ENCODE data around the gene RNF220. TPM values are rescaled to one million over a fixed set of nuclear protein-coding genes. Genes with fewer than 3 reads are reported as not detected.

The RNF220 gene
- total and polyA plus RNA-seq, 2 experiments from 2014 or later, result 47.4 to 123 TPM

DNA sequence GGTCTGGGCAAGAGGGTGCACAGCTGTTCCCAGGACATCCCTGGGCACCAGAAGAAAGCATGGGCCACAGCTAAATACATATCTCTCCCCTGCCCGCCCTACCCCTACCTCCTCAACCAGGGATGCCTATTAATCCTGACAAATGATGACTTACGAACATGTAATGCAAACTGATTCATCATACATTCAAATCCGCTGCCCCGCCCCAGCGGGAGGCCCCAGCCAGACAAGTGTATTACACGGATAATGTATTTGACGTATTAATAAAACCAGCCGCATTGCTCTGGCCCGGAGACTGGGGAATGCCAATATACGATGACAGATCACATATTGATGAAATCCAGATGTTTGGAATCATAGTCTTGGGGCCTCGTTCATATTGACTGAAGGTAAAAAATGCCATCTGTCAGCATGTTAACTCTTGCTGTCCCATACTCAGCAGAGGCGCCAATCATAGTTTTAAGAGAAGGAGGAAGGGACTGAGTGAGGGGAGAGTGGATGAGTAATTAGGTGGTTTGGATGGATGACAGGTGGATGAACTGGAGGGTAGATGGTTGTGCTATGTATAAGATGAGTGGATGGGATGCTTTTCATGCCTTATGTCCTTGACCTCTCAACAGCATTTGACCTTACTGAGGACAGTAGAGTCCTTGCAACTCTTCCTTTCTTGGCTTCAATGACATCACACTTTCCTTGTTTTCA, 201.0 kb downstream of the RNF220 start:
- Histone ChIP-seq H3K9me3 (ENCODE audit: low read depth) (no peaks in the 10 kb centered on the region), H3K9ac (no peak overlapping the region), H3K36me3 (ENCODE audit: low read depth) (no peaks in the 10 kb centered on the region), H3K27me3 (replicated peaks; ENCODE audit: insufficient read depth) (peaks cover 20% of the 10 kb centered on the region; the same call in 1 of the 2 replicates), H3K27ac (no peak overlapping the region), H3K4me2 (ENCODE audit: unreplicated experiment) (no peak overlapping the region), H3F3A (ENCODE audit: insufficient read depth) (no peaks in the 10 kb centered on the region; the same call in 1 of the 2 replicates), H2AFZ (no peak overlapping the region), H3K79me2 (ENCODE audit: insufficient read depth) (no peaks in the 10 kb centered on the region), H3K4me1 (ENCODE audit: insufficient read depth) (peaks cover 9% of the 10 kb centered on the region), H3K4me3 (no peak overlapping the region), H3K9me2 (ENCODE audit: insufficient read depth) (no peaks in the 10 kb centered on the region), H4K20me1 (ENCODE audit: insufficient read depth) (no peaks in the 10 kb centered on the region)
- TF ChIP-seq EZH2 (IDR thresholded peaks at IDR 0.05; ENCODE audit: insufficient read depth, poor library complexity, severe bottlenecking) (no peak), EZH2phosphoT487 (IDR thresholded peaks at IDR 0.05; ENCODE audit: insufficient read depth, low read depth) (no peak)
- in situ Hi-C loops (cut with MboI), result loop anchor here (5.0 kb wide), 1 partner anchor 46 kb away; no protein-coding TSS in a partner anchor
- 22 to 27% methylated on average over 12 of the region's 12 CpGs for WGBS, 2 experiments (ENCODE audit: low coverage in 1 of 2, low lambda C conversion rate in 2 of 2, missing lambda C conversion rate in 2 of 2)
- peak; percentile 65 for DNase-seq

- Histone ChIP-seq H3K4me3 (no peak overlapping the region), H3K9ac (no peak overlapping the region), H3K9me2 (ENCODE audit: insufficient read depth) (no peaks in the 10 kb centered on the region), H3K79me2 (ENCODE audit: insufficient read depth) (no peaks in the 10 kb centered on the region), H3K4me2 (ENCODE audit: unreplicated experiment) (no peak overlapping the region), H3K4me1 (ENCODE audit: insufficient read depth) (peaks cover 9% of the 10 kb centered on the region), H3K9me3 (ENCODE audit: low read depth) (no peaks in the 10 kb centered on the region), H3K27ac (no peak overlapping the region), H4K20me1 (ENCODE audit: insufficient read depth) (no peaks in the 10 kb centered on the region), H2AFZ (no peak overlapping the region), H3F3A (ENCODE audit: insufficient read depth) (no peaks in the 10 kb centered on the region; the same call in 1 of the 2 replicates), H3K36me3 (ENCODE audit: low read depth) (no peaks in the 10 kb centered on the region), H3K27me3 (replicated peaks; ENCODE audit: insufficient read depth) (peaks cover 13% of the 10 kb centered on the region; the same call in 1 of the 2 replicates)
- no peak for DNase-seq
- WGBS, 2 experiments (ENCODE audit: low coverage in 1 of 2, low lambda C conversion rate in 2 of 2, missing lambda C conversion rate in 2 of 2), result 74 to 75% methylated on average over 8 of the region's 8 CpGs
- in situ Hi-C loops (cut with MboI), result loop anchor here (5.0 kb wide), 1 partner anchor 46 kb away; no protein-coding TSS in a partner anchor
- TF ChIP-seq EZH2phosphoT487 (IDR thresholded peaks at IDR 0.05; ENCODE audit: insufficient read depth, low read depth) (no peak), EZH2 (IDR thresholded peaks at IDR 0.05; ENCODE audit: insufficient read depth, poor library complexity, severe bottlenecking) (no peak)
Measured at GRCh38 chr1:44606701-44607281, 201.7 kb downstream of the RNF220 start.

DNA sequence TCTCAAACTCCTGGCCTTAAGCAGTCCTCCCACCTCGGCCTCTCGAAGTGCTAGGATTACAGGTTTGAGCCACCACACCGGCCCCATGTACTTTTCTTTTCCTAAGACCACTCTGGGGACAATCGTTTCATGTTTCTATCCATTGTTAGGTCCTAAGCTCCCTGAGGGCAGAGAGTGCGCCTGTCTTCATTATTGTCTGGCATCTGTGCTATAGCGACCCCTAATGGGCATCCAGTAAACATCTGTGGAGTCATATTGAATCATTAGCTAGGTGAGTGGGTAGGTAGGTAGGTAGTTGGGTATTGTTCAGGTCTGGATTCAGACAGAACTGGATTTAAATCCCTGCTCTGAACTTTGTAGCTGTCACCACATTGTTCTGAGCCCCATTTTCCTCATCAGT, 203.1 kb downstream of the RNF220 start:
- H3K27me3 ChIP-seq (replicated peaks; ENCODE audit: insufficient read depth), result peaks cover 1% of the 10 kb centered on the region; the same call in 1 of the 2 replicates
- H3K9ac ChIP-seq, result no peak overlapping the region
- 67 to 68% methylated on average over 6 of the region's 6 CpGs for WGBS, 2 experiments (ENCODE audit: low coverage in 1 of 2, low lambda C conversion rate in 2 of 2, missing lambda C conversion rate in 2 of 2)
- no peaks in the 10 kb centered on the region for H3K79me2 ChIP-seq (ENCODE audit: insufficient read depth)
- H3K4me3 ChIP-seq, result no peak overlapping the region
- H3K9me2 ChIP-seq (ENCODE audit: insufficient read depth), result no peaks in the 10 kb centered on the region
- H3K4me2 ChIP-seq (ENCODE audit: unreplicated experiment), result no peak overlapping the region
- H4K20me1 ChIP-seq (ENCODE audit: insufficient read depth), result no peaks in the 10 kb centered on the region
- TF ChIP-seq EZH2 (IDR thresholded peaks at IDR 0.05; ENCODE audit: insufficient read depth, poor library complexity, severe bottlenecking), result no peak
- TF ChIP-seq EZH2phosphoT487 (IDR thresholded peaks at IDR 0.05; ENCODE audit: insufficient read depth, low read depth), result no peak
- no peaks in the 10 kb centered on the region for H3K36me3 ChIP-seq (ENCODE audit: low read depth)
- DNase-seq, result no peak
- H3K9me3 ChIP-seq (ENCODE audit: low read depth), result no peaks in the 10 kb centered on the region
- H3K4me1 ChIP-seq (ENCODE audit: insufficient read depth), result peaks cover 9% of the 10 kb centered on the region
- H3K27ac ChIP-seq, result no peak overlapping the region
- no peak overlapping the region for H2AFZ ChIP-seq
- in situ Hi-C loops (cut with MboI), result loop anchor here (5.0 kb wide), 1 partner anchor 44 kb away; no protein-coding TSS in a partner anchor
- H3F3A ChIP-seq (ENCODE audit: insufficient read depth), result no peaks in the 10 kb centered on the region; the same call in 1 of the 2 replicates

GRCh38 chr1:44609412-44609767, 204.3 kb downstream of the RNF220 start:
- no peaks in the 10 kb centered on the region for H3K9me2 ChIP-seq (ENCODE audit: insufficient read depth)
- peaks cover 9% of the 10 kb centered on the region for H3K4me1 ChIP-seq (ENCODE audit: insufficient read depth)
- H3K79me2 ChIP-seq (ENCODE audit: insufficient read depth), result no peaks in the 10 kb centered on the region
- H3K4me3 ChIP-seq, result no peak overlapping the region
- in situ Hi-C loops (cut with MboI), result loop anchor here (5.0 kb wide), 1 partner anchor 43 kb away; no protein-coding TSS in a partner anchor
- TF ChIP-seq EZH2phosphoT487 (IDR thresholded peaks at IDR 0.05; ENCODE audit: insufficient read depth, low read depth) (no peak), EZH2 (IDR thresholded peaks at IDR 0.05; ENCODE audit: insufficient read depth, poor library complexity, severe bottlenecking) (no peak)
- H3K27ac ChIP-seq, result no peak overlapping the region
- H3K36me3 ChIP-seq (ENCODE audit: low read depth), result no peaks in the 10 kb centered on the region
- peak; percentile 70 for DNase-seq
- H4K20me1 ChIP-seq (ENCODE audit: insufficient read depth), result no peaks in the 10 kb centered on the region
- no peak overlapping the region for H3K9ac ChIP-seq
- H3K27me3 ChIP-seq (replicated peaks; ENCODE audit: insufficient read depth), result no peaks in the 10 kb centered on the region
- no peaks in the 10 kb centered on the region; the same call in 1 of the 2 replicates for H3F3A ChIP-seq (ENCODE audit: insufficient read depth)
- no peaks in the 10 kb centered on the region for H3K9me3 ChIP-seq (ENCODE audit: low read depth)
- WGBS, 2 experiments (ENCODE audit: low coverage in 1 of 2, low lambda C conversion rate in 2 of 2, missing lambda C conversion rate in 2 of 2), result 22% methylated on average over 10 of the region's 10 CpGs
- H3K4me2 ChIP-seq (ENCODE audit: unreplicated experiment), result no peak overlapping the region
- H2AFZ ChIP-seq, result no peak overlapping the region
